Activated CD4-positive, alpha-beta T cell treated with anti-CD3 and anti-CD28 coated beads, Interleukin-2, amount 10 ng/mL, durations not matched to agents 7 days and 5 days (primary cell): ENCODE data around the gene MFSD12. TPM values are rescaled to one million over a fixed set of nuclear protein-coding genes. Genes with fewer than 3 reads are reported as not detected.

Experiments used
- CTCF ChIA-PET: fragments of 350-600 bp; sonication (Branson Sonifier 250); formaldehyde crosslinking; loops from one replicate; lab custom pipeline; 2021; ENCODE audit warnings: antibody characterized with exemption; lab: Charles Lee
- POLR2A ChIA-PET: fragments of 350-600 bp; sonication (Branson Sonifier 250); formaldehyde crosslinking; loops from one replicate; lab custom pipeline; 2021; ENCODE audit warnings: antibody characterized with exemption; lab: Charles Lee
- DNase-seq: peaks from one replicate; pipeline ENCODE4 v3.0.0-alpha.2; 2020
- H3K27ac Mint-ChIP-seq: one replicate; pipeline ENCODE4 v1.8.0; 2021; ENCODE audit warnings: mild to moderate bottlenecking, moderate library complexity, mixed read lengths
- H3K27me3 Mint-ChIP-seq: one replicate; pipeline ENCODE4 v1.8.0; 2021; ENCODE audit warnings: mixed read lengths
- H3K36me3 Mint-ChIP-seq: one replicate; pipeline ENCODE4 v1.8.0; 2021; ENCODE audit warnings: low read depth, mixed read lengths
- H3K4me1 Mint-ChIP-seq: one replicate; pipeline ENCODE4 v1.8.0; 2021; ENCODE audit warnings: mixed read lengths
- H3K4me3 Mint-ChIP-seq: one replicate; pipeline ENCODE4 v1.8.0; 2021; ENCODE audit warnings: mild to moderate bottlenecking, moderate library complexity, mixed read lengths
- H3K9me3 Mint-ChIP-seq: one replicate; pipeline ENCODE4 v1.8.0; 2021; ENCODE audit warnings: mixed read lengths
- total RNA-seq, 2 experiments: library from RNA; stranded (reverse); gene quantifications; one replicate each; pipeline ENCODE4 v1.2.3, GENCODE V29; 2021

Gene MFSD12
- total RNA-seq = 10 to 100 TPM; 62.1 to 67.6 TPM

DNA sequence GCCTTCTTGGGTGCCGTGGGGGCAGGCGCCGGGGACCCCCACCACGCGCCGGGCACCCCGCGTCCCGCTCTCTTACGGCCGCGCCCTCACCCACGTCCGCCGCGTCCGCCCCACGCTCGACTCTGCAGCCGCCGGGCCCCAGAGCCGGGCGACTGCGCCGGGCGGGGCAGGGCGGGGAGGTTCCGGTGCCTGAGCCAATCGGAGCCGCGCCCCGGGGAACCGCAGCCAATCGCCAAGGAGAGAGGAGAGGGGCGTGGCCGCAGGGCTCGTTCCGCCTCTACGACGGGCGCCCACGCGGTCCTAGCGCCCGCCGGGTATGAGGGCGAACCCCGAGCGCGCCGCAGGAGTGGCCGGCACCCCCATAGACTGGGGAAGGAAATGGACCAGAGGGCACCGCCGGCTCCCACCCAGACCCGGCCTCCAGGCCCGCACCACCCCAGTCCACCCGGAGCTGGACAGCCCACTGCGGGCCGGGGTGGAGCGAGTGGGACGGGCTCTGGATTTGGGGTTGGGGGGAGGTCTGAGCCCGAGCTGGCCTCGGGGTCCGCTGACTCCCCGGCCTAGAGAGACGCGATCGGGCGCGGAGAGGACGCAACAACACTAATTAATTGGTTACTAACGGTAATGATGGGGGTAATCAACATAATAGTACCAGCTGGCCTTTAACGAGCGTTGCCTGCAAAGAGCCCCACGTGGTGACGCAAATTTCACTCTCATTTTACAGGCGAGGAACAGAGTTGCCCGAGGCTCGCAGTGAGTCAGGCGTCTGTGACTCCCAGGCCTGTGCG, at the start of gene MFSD12:
TSS of gene MFSD12 (minus strand) at position 126 of the 788 bp plus-strand sequence. CDS start 183 bp downstream, outside the sequence.
- POLR2A ChIA-PET = no interaction called here
- Mint-ChIP-seq H3K36me3 (peaks cover 6% of the 10 kb centered on the region), H3K4me1 (peaks cover 36% of the 10 kb centered on the region), H3K4me3 (peak within 1 kb of the TSS; percentile 96), H3K27ac (peak within 1 kb of the TSS; percentile 94), H3K27me3 (no peaks in the 10 kb centered on the region), H3K9me3 (no peaks in the 10 kb centered on the region)
- peak; percentile 94 for DNase-seq
- CTCF ChIA-PET = interaction anchor here (0.6 to 2.8 kb wide), 6 partner anchors 10 to 1465 kb away, joined by 3 to 7 read pairs (median 5); no protein-coding TSS in a partner anchor

DNA sequence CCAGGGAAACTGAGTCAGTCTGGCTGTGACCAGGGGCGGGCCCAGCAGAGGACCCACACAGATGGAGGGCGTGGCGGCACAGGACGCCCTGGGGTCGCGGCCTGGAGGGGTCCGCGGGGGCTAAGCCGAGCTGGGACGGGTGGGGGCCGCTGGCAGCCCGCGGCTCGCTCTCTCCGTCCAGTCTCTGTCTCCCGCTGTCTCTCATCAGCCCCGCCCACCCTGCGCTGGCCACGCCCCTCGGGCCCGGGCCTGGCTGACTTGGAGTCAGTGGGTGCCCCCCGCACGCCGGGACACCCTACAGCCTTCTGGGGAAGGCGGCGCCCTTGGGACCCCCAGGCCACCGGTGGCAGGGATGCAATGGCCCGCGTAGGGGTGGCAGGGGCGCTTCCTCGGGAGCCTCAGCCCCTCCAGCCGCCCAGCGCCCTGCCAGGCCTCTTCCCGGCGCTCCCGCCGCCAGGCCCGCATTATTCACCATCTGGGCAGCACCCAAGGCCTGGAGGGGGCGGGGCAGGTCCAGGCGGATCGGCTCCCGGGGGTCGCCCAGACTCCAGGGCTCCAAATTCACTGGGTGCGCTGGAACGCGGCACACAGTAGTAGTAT, 49.4 kb upstream of the MFSD12 start, which contains the start of gene TBXA2R:
TSS of gene TBXA2R (minus strand) at position 186 of the 600 bp plus-strand sequence. CDS start 6,241 bp downstream, outside the sequence.
- ChIA-PET CTCF (no interaction called here), POLR2A (no interaction called here)
- peak within 1 kb of the TSS; percentile 44 for H3K4me3 Mint-ChIP-seq
- peak within 1 kb of the TSS; percentile 66 for H3K27ac Mint-ChIP-seq
- peaks cover 5% of the 10 kb centered on the region for H3K27me3 Mint-ChIP-seq
- no peaks in the 10 kb centered on the region for H3K9me3 Mint-ChIP-seq
- H3K36me3 Mint-ChIP-seq = peaks cover under 1% of the 10 kb centered on the region
- peaks cover 12% of the 10 kb centered on the region for H3K4me1 Mint-ChIP-seq
- DNase-seq = peak; percentile 30

DNA sequence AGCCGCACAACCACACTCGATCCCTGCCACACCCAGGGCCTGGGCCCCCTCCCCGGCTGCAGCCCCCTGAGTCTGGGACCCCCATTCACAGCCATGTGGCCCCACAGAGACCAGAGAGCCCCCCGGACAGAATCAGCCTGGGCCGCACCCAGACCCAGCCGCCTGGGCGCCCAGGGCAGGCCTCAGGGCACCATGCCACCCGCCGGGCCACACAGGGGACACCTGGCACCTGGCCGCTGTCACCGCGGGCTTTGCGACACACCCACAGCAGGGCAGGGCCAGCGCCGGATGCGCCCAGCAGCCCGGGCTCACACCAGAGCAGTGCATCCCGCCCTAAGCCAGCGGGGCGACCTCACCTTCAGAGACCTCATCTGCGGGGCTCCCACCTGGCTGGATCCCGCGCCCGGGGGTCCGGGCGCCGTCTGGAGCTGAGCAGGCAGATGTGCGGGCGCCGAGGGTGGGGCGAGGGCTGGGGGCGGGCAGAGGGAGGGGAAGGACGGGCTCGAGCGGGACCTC, 48.8 kb upstream of the MFSD12 start:
- Mint-ChIP-seq H3K9me3 (no peaks in the 10 kb centered on the region), H3K27ac (no peak overlapping the region), H3K36me3 (no peaks in the 10 kb centered on the region), H3K4me1 (peaks cover 12% of the 10 kb centered on the region), H3K27me3 (peaks cover 5% of the 10 kb centered on the region), H3K4me3 (peak overlapping the region; percentile 44)
- peak; percentile 27 for DNase-seq
- POLR2A ChIA-PET = no interaction called here
- CTCF ChIA-PET = no interaction called here

- H3K27ac Mint-ChIP-seq = no peak overlapping the region
- POLR2A ChIA-PET = no interaction called here
These were observed 48.4 kb upstream of the MFSD12 start for GRCh38 chr19:3605770-3606169.

GRCh38 chr19:3605361-3605760, 48.0 kb upstream of the MFSD12 start:
- no peak overlapping the region for H3K4me3 Mint-ChIP-seq
- CTCF ChIA-PET = no interaction called here
- no peak for DNase-seq
- H3K4me1 Mint-ChIP-seq = peaks cover 12% of the 10 kb centered on the region
- H3K36me3 Mint-ChIP-seq = no peaks in the 10 kb centered on the region
- H3K9me3 Mint-ChIP-seq = no peaks in the 10 kb centered on the region
- peaks cover 5% of the 10 kb centered on the region for H3K27me3 Mint-ChIP-seq
- POLR2A ChIA-PET = no interaction called here
- H3K27ac Mint-ChIP-seq = no peak overlapping the region

More at GRCh38 chr19:3605770-3606169, 48.4 kb upstream of the MFSD12 start:
- no peak overlapping the region for H3K4me3 Mint-ChIP-seq
- H3K27me3 Mint-ChIP-seq = peaks cover 5% of the 10 kb centered on the region
- H3K4me1 Mint-ChIP-seq = peaks cover 12% of the 10 kb centered on the region
- CTCF ChIA-PET = no interaction called here
- H3K9me3 Mint-ChIP-seq = no peaks in the 10 kb centered on the region
- no peak for DNase-seq
- H3K36me3 Mint-ChIP-seq = no peaks in the 10 kb centered on the region

- Mint-ChIP-seq H3K9me3 (no peaks in the 10 kb centered on the region), H3K4me3 (no peak overlapping the region), H3K27ac (no peak overlapping the region), H3K27me3 (peaks cover 5% of the 10 kb centered on the region), H3K36me3 (no peaks in the 10 kb centered on the region), H3K4me1 (peaks cover 12% of the 10 kb centered on the region)
- ChIA-PET POLR2A (no interaction called here), CTCF (no interaction called here)
- peak; percentile 29 for DNase-seq
These were observed 47.6 kb upstream of the MFSD12 start for GRCh38 chr19:3604987-3605343.

DNA sequence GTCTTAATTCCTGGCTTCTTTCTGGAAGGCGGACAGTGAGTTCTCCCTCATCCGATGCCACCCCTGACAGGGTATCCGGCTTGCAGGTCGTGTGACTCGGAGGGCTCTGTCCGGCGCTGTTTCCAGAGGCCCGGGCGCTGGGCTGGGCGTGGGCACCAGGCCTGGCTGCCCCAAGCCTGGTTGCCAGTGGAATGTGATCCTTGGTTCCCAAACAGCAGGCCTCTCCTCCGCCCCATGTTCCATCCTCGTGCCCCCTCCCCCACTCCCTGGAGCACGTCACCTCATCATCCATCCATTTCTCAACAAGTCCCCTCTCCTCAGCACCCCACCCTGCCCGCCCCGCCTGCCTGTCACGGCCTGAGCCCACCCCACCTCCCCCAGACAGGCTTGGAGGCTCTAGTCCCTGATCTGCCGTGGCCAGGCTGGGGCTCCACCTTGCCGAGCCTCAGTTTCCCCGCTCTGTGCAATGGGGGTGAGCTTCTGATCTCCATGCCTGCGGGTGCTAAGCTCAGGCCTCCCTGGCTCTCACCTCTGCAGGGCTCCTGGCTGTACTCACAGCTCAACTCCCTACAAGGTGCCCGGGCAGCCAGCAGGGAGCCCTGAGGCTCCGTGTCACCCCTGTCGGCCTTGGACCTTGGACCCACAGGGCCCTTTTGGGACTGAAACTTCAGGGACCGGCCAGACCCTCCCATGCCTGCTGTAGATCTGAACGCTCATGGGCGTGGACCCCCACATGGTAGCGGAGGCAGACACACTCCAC, 47.0 kb upstream of the MFSD12 start:
- no peak for DNase-seq
- Mint-ChIP-seq H3K27me3 (peaks cover 5% of the 10 kb centered on the region), H3K27ac (no peak overlapping the region), H3K9me3 (no peaks in the 10 kb centered on the region), H3K4me1 (peaks cover 11% of the 10 kb centered on the region), H3K36me3 (no peaks in the 10 kb centered on the region), H3K4me3 (no peak overlapping the region)
- POLR2A ChIA-PET = no interaction called here
- CTCF ChIA-PET = no interaction called here

- H3K9me3 Mint-ChIP-seq = no peaks in the 10 kb centered on the region
- no peak overlapping the region for H3K27ac Mint-ChIP-seq
- ChIA-PET POLR2A (no interaction called here), CTCF (no interaction called here)
- H3K4me1 Mint-ChIP-seq = peaks cover 8% of the 10 kb centered on the region
- H3K36me3 Mint-ChIP-seq = no peaks in the 10 kb centered on the region
- no peak overlapping the region for H3K4me3 Mint-ChIP-seq
- peaks cover 5% of the 10 kb centered on the region for H3K27me3 Mint-ChIP-seq
- DNase-seq = no peak
These were observed 45.9 kb upstream of the MFSD12 start for GRCh38 chr19:3603121-3603811.

DNA sequence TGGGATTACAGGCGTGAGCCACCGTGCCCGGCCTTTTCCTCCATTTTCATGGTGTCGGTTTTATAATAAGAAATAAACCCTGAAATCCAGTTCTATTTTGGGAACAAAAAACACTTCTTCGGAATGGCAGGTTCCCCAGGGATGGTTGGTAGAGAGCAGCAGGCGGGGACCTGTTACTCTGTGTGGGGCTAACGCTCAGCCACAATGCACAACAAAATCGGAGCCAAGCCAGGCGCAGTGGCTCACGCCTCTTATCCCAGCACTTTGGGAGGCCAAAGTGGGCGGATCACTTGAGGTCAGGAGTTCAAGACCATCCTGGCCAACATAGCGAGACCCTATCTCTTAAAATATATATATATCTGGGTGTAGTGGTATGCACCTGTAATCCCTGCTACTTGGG, 43.6 kb upstream of the MFSD12 start:
- Mint-ChIP-seq H3K27ac (no peak overlapping the region), H3K4me1 (no peaks in the 10 kb centered on the region), H3K36me3 (no peaks in the 10 kb centered on the region), H3K4me3 (no peak overlapping the region), H3K9me3 (no peaks in the 10 kb centered on the region), H3K27me3 (no peaks in the 10 kb centered on the region)
- no peak for DNase-seq
- ChIA-PET CTCF (no interaction called here), POLR2A (no interaction called here)

DNA sequence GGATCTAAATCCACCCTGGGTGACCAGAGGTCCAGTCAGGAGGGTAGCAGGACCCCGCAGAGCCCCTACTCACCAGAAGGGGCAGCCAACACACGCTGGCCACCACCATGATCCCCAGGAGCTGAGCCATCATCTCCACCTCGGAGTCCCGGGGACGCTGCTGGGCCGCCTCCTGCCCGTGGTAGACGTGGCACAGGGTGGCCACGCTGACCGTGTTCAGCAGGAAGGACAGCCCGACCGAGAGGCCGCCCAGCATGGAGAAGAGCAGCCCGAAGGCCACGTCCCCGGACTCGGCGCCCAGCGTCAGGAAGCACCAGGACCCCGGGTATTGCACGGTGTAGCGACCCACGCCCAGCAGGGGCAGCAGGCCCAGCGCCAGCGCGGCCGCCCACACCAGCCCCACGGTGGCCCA, 42.4 kb upstream of the MFSD12 start:
- Mint-ChIP-seq H3K27ac (no peak overlapping the region), H3K4me1 (no peaks in the 10 kb centered on the region), H3K9me3 (no peaks in the 10 kb centered on the region), H3K36me3 (no peaks in the 10 kb centered on the region), H3K4me3 (no peak overlapping the region), H3K27me3 (no peaks in the 10 kb centered on the region)
- ChIA-PET CTCF (no interaction called here), POLR2A (no interaction called here)
- DNase-seq = no peak

- CTCF ChIA-PET = interaction anchor here (0.8 kb wide), 1 partner anchor 9 kb away, joined by 3 read pairs; no protein-coding TSS in a partner anchor
These were observed 38.2 kb upstream of the MFSD12 start for GRCh38 chr19:3595521-3596061.

GRCh38 chr19:3593156-3593555, 35.8 kb upstream of the MFSD12 start:
- no peak for DNase-seq
- no peak overlapping the region for H3K27ac Mint-ChIP-seq

More at GRCh38 chr19:3595521-3596061, 38.2 kb upstream of the MFSD12 start:
- Mint-ChIP-seq H3K9me3 (peaks cover 3% of the 10 kb centered on the region), H3K27me3 (no peaks in the 10 kb centered on the region), H3K4me3 (no peak overlapping the region), H3K27ac (no peak overlapping the region), H3K36me3 (no peaks in the 10 kb centered on the region), H3K4me1 (no peaks in the 10 kb centered on the region)
- no peak for DNase-seq
- POLR2A ChIA-PET = no interaction called here

More at GRCh38 chr19:3593156-3593555, 35.8 kb upstream of the MFSD12 start:
- no peaks in the 10 kb centered on the region for H3K36me3 Mint-ChIP-seq
- H3K4me1 Mint-ChIP-seq = no peaks in the 10 kb centered on the region
- no peaks in the 10 kb centered on the region for H3K27me3 Mint-ChIP-seq
- POLR2A ChIA-PET = no interaction called here
- CTCF ChIA-PET = interaction anchor here (0.5 to 1.3 kb wide), 2 partner anchors 9 to 168 kb away, joined by 3 to 4 read pairs; no protein-coding TSS in a partner anchor
- H3K4me3 Mint-ChIP-seq = no peak overlapping the region
- H3K9me3 Mint-ChIP-seq = peaks cover 6% of the 10 kb centered on the region
